ENCODE measurements around the gene C20orf204.

- TF ChIP-seq GABPA (IDR thresholded peaks at IDR 0.05; ENCODE audit: borderline replicate concordance, insufficient read depth, low read length), result no peak
- no peak for TF ChIP-seq POU5F1 (IDR thresholded peaks at IDR 0.05; ENCODE audit: low read depth, low read length)
- TF ChIP-seq CTCF (IDR thresholded peaks at IDR 0.05; ENCODE audit: control extremely low read depth in 1 of 3, insufficient read depth in 1 of 3, low read depth in 1 of 3, low read length in 3 of 3), result no peak
- TF ChIP-seq RAD21 (IDR thresholded peaks at IDR 0.05 in 1 of 2, conservative IDR thresholded peaks at IDR 0.05 in 1 of 2; ENCODE audit: low read depth in 2 of 2, low read length in 2 of 2), result no peak
- no peak for TF ChIP-seq BRCA1 (IDR thresholded peaks at IDR 0.05; ENCODE audit: low read depth, low read length)
These were observed 8.7 kb downstream of the C20orf204 start for GRCh38 chr20:64044484-64045247.
